ENCODE results near the gene RDX.

Gene RDX

DNA sequence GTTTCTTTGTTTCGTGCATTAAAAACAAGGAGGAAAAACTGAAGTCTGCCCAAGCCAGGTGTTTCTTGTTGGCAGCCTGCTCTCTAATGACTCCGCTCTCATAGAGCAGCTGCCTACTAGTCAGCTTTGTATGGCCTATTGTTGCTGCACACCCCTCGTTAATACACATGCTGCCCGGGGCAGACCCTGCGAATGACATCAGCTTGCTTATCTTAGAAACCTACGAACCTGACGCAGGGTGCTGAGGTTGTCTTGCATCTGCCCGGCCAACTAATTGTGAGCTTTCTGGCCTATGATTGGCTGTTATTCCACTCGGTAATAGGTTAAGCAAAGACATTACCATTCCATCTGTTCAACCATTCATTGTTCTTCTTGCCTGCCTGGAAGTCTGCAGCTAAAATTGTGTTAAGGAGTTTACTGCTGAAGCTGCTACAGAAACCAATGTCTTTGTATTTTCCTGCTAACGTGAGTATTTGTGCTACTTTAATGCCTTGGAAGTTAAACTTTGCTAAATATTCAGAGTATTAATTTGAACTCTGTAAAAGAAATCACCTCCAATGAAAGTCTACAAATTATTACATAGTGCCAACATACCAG lies 165.7 kb downstream of the RDX start:
- DNase-seq (ENCODE audit: low spot score), result no peak

DNA sequence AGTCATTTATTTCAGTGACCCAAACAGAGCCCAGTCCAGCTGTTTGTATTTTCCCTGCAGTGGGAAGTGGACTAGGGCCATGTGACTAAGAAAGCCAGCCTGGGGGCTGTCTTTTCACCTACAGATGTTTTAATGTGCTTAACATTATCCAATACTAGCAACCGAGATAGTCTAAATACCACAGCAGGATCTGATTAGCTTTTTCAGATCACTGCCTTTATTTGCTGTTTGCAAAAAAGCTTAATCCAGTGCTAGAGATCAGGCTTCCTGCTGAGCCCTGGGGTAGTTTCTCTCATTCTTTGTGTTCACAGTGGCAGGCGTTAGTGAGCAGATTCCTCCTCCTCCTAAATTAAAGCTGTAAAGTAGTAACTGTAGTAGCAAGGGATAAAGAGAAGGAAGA lies 168.3 kb downstream of the RDX start:
- DNase-seq (ENCODE audit: low spot score), result no peak

DNA sequence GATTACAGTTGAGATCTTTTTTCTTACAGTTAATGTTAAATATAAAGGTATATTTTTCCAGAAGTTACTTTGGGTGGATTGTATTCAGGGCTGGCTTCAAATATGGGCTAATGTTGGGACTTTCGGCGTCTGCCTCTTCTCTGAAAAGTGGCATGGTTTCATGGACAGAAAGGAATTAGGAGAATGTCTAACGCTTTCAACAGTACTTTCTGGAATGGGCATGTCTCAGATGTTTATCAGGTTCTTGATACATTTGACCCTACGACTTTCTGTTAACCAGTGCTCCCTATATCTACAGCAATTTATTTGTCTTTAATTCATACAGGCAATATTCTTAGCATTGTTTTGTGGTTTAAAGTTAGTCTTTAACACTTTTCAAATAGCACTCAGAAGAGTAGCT lies 169.5 kb downstream of the RDX start:
- no peak for DNase-seq (ENCODE audit: low spot score)

DNA sequence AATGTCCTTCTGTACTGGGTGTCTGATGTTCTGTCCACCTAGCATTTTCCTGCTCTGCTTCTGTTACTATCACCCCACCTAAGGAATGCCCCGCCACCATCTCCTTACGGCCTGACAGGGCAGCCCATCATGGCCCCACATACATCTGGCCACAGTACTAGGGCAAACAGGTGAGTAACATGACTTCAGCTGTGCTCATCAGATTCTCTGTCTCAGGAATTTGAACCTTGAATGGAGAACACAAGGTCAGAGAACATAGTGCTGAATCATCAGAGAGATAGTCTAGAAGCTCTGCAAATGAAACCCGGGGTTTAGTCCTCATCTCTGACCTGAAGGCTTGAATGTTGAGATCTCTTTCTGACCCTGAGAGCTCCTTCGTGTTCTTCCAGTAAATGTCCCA lies 170.8 kb downstream of the RDX start:
- no peak for DNase-seq (ENCODE audit: low spot score)

Measured in D341Med (cell line).